OCI-LY1 (cell line): Measurements from ENCODE around the gene DAP.

Source experiments
- H2AFZ ChIP-seq: fragments of 200-600 bp; sonication (generic), shearing (Covaris generic); 2 replicates; pipeline ENCODE4 v1.6.0; 2014; ENCODE audit warnings: antibody characterized with exemption, mild to moderate bottlenecking, low read length
- H3F3A ChIP-seq: fragments of 200-600 bp; sonication (generic), shearing (Covaris generic); 2 replicates; pipeline ENCODE4 v1.6.0; 2014; ENCODE audit warnings: mild to moderate bottlenecking, antibody characterized with exemption, low read length, moderate library complexity; ENCODE audit not compliant: insufficient read depth
- H3K27ac ChIP-seq: fragments of 200-600 bp; sonication (generic); 2 replicates; pipeline ENCODE4 v1.5.1; 2014; ENCODE audit warnings: low read length, mixed run types, mild to moderate bottlenecking, low read depth; ENCODE audit not compliant: poor library complexity, severe bottlenecking
- H3K27me3 ChIP-seq: fragments of 200-600 bp; sonication (generic); 2 replicates; pipeline ENCODE4 v1.6.0; 2014; ENCODE audit warnings: antibody characterized with exemption, mild to moderate bottlenecking, low read length, moderate library complexity; ENCODE audit not compliant: insufficient read depth
- H3K36me3 ChIP-seq: fragments of 200-600 bp; sonication (generic); 2 replicates; pipeline ENCODE4 v1.6.1; 2014; ENCODE audit warnings: mild to moderate bottlenecking, antibody characterized with exemption, low read length, moderate library complexity, mixed read lengths; ENCODE audit not compliant: insufficient read depth
- H3K4me1 ChIP-seq: fragments of 200-600 bp; sonication (generic); 2 replicates; pipeline ENCODE4 v1.5.1; 2014; ENCODE audit warnings: mild to moderate bottlenecking, low read length, moderate library complexity; ENCODE audit not compliant: insufficient read depth, severe bottlenecking
- H3K4me2 ChIP-seq: fragments of 200-600 bp; sonication (generic), shearing (Covaris generic); 2 replicates; pipeline ENCODE4 v1.6.1; 2014; ENCODE audit warnings: low read length
- H3K4me3 ChIP-seq: fragments of 200-600 bp; sonication (generic); 2 replicates; pipeline ENCODE4 v1.5.1; 2014; ENCODE audit warnings: low read length, low read depth, mild to moderate bottlenecking, mixed read lengths; ENCODE audit not compliant: poor library complexity, severe bottlenecking
- H3K79me2 ChIP-seq: fragments of 200-600 bp; shearing (Covaris generic); 2 replicates; pipeline ENCODE4 v1.6.1; 2016; ENCODE audit warnings: mixed run types, low read length, mixed read lengths; ENCODE audit not compliant: insufficient read depth
- H3K9ac ChIP-seq: fragments of 200-600 bp; sonication (generic), shearing (Covaris generic); 2 replicates; pipeline ENCODE4 v1.6.1; 2014; ENCODE audit warnings: mild to moderate bottlenecking, low read length, mixed read lengths
- H3K9me2 ChIP-seq: fragments of 200-600 bp; sonication (generic), shearing (Covaris generic); 2 replicates; pipeline ENCODE4 v1.6.1; 2014; ENCODE audit warnings: low read depth, mild to moderate bottlenecking, low read length, mixed read lengths
- H3K9me3 ChIP-seq: fragments of 200-600 bp; shearing (Covaris generic); 2 replicates; pipeline ENCODE4 v1.6.1; 2014; ENCODE audit warnings: low read length, mixed read lengths
- H4K20me1 ChIP-seq: fragments of 200-600 bp; sonication (generic), shearing (Covaris generic); 2 replicates; pipeline ENCODE4 v1.6.0; 2016; ENCODE audit warnings: mild to moderate bottlenecking, low read length; ENCODE audit not compliant: insufficient read depth
- EZH2 ChIP-seq: fragments of 200-600 bp; sonication (generic), shearing (Covaris generic); IDR thresholded peaks from 2 replicates; pipeline ENCODE4 v1.8.0; 2017; ENCODE audit warnings: borderline replicate concordance, mixed run types, mild to moderate bottlenecking, antibody characterized with exemption, low read length, moderate library complexity, mixed read lengths
- TF ChIP-seq, protein P1 (sequence below): fragments of 200-600 bp; sonication (generic), shearing (Covaris generic); IDR thresholded peaks from 2 replicates; pipeline ENCODE4 v1.5.1; 2017; ENCODE audit warnings: mild to moderate bottlenecking, antibody characterized with exemption, low read length, moderate library complexity, mixed read lengths

DAP gene

DNA sequence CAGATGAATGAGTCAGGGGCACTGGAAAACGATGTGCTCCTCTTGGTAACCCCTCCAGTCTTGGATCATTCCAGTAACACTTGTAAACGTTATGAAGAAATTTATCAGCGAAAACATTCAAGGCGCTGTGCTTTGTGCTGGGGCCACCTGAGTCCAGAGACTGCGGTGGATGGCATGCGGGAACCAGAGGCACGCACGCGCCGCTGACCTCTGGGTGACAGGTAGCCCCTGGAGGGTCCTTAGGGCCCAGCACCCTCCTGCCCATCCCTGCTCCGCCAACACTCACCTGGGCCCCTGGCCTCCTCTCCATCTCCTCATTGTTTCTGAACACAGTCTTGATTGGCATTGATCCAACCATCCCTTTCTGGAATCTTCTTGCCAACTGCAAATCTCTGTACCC lies 86.9 kb downstream of the DAP start:
- Histone ChIP-seq H3K9ac (no peak overlapping the region), H3F3A (no peaks in the 10 kb centered on the region), H3K9me2 (no peaks in the 10 kb centered on the region), H3K4me3 (no peak overlapping the region), H3K27ac (no peak overlapping the region), H3K27me3 (0 out of 2 replicates have a peak, but pooled peaks cover 6% of the 10 kb centered on the region), H2AFZ (no peak overlapping the region), H3K9me3 (no peaks in the 10 kb centered on the region), H3K4me2 (no peak overlapping the region), H3K4me1 (no peaks in the 10 kb centered on the region), H3K36me3 (peaks cover 22% of the 10 kb centered on the region), H4K20me1 (no peaks in the 10 kb centered on the region), H3K79me2 (no peaks in the 10 kb centered on the region)
- no peak for TF ChIP-seq EZH2
- TF ChIP-seq, protein P1, sequence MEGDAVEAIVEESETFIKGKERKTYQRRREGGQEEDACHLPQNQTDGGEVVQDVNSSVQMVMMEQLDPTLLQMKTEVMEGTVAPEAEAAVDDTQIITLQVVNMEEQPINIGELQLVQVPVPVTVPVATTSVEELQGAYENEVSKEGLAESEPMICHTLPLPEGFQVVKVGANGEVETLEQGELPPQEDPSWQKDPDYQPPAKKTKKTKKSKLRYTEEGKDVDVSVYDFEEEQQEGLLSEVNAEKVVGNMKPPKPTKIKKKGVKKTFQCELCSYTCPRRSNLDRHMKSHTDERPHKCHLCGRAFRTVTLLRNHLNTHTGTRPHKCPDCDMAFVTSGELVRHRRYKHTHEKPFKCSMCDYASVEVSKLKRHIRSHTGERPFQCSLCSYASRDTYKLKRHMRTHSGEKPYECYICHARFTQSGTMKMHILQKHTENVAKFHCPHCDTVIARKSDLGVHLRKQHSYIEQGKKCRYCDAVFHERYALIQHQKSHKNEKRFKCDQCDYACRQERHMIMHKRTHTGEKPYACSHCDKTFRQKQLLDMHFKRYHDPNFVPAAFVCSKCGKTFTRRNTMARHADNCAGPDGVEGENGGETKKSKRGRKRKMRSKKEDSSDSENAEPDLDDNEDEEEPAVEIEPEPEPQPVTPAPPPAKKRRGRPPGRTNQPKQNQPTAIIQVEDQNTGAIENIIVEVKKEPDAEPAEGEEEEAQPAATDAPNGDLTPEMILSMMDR = no peak

DNA sequence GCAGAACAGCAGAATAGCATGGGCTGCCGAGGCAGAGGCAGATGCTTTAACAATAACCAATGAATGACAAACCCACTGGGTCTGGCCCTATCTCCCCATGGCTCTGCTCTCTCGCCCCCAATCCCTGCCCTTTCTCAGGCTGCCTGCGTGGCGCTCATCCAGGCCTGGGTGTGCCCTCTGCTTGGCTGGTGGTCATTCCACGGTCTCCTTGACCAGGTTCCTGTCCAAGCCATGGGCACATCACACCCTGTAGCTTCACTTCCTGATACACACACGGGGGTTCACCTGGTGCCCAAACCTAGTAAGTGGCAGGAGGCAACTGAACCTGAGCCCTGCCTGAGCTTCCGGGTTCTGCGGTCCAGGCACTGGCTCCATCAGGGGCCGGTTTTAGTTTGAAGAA lies 87.6 kb downstream of the DAP start:
- H4K20me1 ChIP-seq = no peaks in the 10 kb centered on the region
- no peak overlapping the region for H3K9ac ChIP-seq
- no peaks in the 10 kb centered on the region for H3F3A ChIP-seq
- H3K27me3 ChIP-seq = 0 out of 2 replicates have a peak, but pooled peaks cover 6% of the 10 kb centered on the region
- H3K4me2 ChIP-seq = no peak overlapping the region
- H3K36me3 ChIP-seq = peaks cover 15% of the 10 kb centered on the region
- H3K9me2 ChIP-seq = no peaks in the 10 kb centered on the region
- H3K4me1 ChIP-seq = no peaks in the 10 kb centered on the region
- H2AFZ ChIP-seq = no peak overlapping the region
- no peak overlapping the region for H3K27ac ChIP-seq
- H3K9me3 ChIP-seq = no peaks in the 10 kb centered on the region
- H3K4me3 ChIP-seq = no peak overlapping the region
- TF ChIP-seq, protein P1 = no peak
- no peak for TF ChIP-seq EZH2
- H3K79me2 ChIP-seq = no peaks in the 10 kb centered on the region

DNA sequence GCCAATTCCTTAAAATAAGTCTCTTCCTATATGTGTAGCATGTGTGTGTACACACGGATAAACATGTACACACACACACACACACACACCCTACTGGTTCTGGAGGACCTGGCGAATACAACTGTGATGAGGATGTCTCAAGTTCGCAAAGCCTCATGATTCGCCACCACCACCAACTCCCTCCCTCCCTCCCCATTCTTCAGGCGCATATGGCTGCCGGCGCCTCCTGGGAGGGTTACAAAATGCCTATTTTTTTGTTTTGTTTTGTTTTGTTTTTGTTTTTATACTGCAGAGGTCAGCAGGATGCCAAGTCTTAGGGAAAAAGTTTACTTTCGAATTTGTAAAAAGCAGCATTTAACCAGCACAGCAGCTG lies 88.0 kb downstream of the DAP start:
- no peak overlapping the region for H3K4me2 ChIP-seq
- H3K4me1 ChIP-seq = no peaks in the 10 kb centered on the region
- H2AFZ ChIP-seq = no peak overlapping the region
- TF ChIP-seq, protein P1 = no peak
- TF ChIP-seq EZH2 = no peak
- no peak overlapping the region for H3K27ac ChIP-seq
- no peaks in the 10 kb centered on the region for H3K9me2 ChIP-seq
- no peaks in the 10 kb centered on the region for H4K20me1 ChIP-seq
- H3K79me2 ChIP-seq = no peaks in the 10 kb centered on the region
- no peak overlapping the region for H3K4me3 ChIP-seq
- no peak overlapping the region for H3K9ac ChIP-seq
- no peaks in the 10 kb centered on the region for H3F3A ChIP-seq
- H3K27me3 ChIP-seq = 0 out of 2 replicates have a peak, but pooled peaks cover 6% of the 10 kb centered on the region
- no peaks in the 10 kb centered on the region for H3K9me3 ChIP-seq
- peaks cover 11% of the 10 kb centered on the region for H3K36me3 ChIP-seq
